Ishikawa (cell line): ENCODE data around the gene AMH.

ENCODE experiments used
- CEBPB ChIP-seq: IDR thresholded peaks from 2 replicates; pipeline ENCODE4 v1.6.1; 2012
- CREB1 ChIP-seq: IDR thresholded peaks from 2 replicates; pipeline ENCODE4 v1.6.1; 2012; ENCODE audit warnings: low read depth
- EP300 ChIP-seq: IDR thresholded peaks from 2 replicates; pipeline ENCODE4 v1.6.1; 2012; ENCODE audit warnings: borderline replicate concordance
- MAX ChIP-seq: IDR thresholded peaks from 2 replicates; pipeline ENCODE4 v1.6.1; 2012
- NFIC ChIP-seq: IDR thresholded peaks from 2 replicates; pipeline ENCODE4 v1.6.1; 2012
- RAD21 ChIP-seq: IDR thresholded peaks from 2 replicates; pipeline ENCODE4 v1.6.1; 2012; ENCODE audit warnings: low read depth
- REST ChIP-seq: IDR thresholded peaks from 2 replicates; pipeline ENCODE4 v1.6.1; 2012; ENCODE audit warnings: low read depth, mild to moderate bottlenecking
- TAF1 ChIP-seq: IDR thresholded peaks from 2 replicates; pipeline ENCODE4 v1.6.1; 2012; ENCODE audit warnings: low read depth, mild to moderate bottlenecking
- TCF12 ChIP-seq: IDR thresholded peaks from 2 replicates; pipeline ENCODE4 v1.6.1; 2012; ENCODE audit warnings: low read depth
- YY1 ChIP-seq: IDR thresholded peaks from 2 replicates; pipeline ENCODE4 v1.6.1; 2012; ENCODE audit warnings: low read depth

DNA sequence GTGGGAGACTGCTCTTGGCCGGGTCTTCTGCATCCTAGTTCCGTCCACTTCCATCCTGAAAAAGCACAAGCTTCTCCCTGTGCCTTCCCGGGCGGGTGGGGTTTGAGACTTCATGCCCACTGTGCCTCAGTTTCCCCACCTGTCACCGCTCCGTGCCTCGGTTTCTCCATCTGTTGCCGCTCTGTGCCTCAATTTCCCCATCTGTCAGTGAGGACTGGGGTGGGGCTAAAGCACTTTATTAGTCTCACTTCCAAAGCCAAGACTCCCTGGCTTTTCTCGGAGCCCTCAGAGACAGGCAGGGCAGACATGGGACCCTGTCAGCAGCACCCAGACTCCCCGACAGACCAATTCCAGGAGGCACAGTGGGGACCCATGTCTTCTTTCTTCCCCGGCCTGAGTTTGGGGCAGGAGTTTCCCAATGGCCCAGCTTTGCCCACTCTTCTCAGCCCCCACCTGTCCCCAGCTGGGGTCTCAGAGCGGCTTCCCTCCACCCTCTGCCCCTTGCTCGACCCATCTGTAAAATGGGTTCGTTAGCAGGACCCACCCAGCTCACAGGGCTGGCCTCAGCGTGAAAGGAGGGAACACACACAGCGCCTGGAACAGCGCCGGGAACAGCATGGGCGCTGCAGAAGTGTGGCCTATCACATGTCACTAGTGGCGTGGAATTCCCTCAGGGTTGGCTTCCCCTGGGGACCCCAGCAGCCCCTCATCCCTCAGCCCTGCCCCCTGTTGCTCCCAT is 37.4 kb downstream of the AMH start:
- TF ChIP-seq CREB1 (no peak), RAD21 (no peak), MAX (no peak), TAF1 (no peak), NFIC (no peak), TCF12 (no peak), YY1 (no peak), CEBPB (no peak), REST (no peak), EP300 (no peak)
